PC-9 (cell line): ENCODE results near the gene TOM1.

Experiments used
- EZH2 ChIP-seq: fragments of 200-600 bp; sonication (generic); IDR thresholded peaks from 2 replicates; pipeline ENCODE4 v1.8.0; 2017; ENCODE audit warnings: antibody characterized with exemption, low read depth
- TF ChIP-seq, protein P1 (sequence below): fragments of 200-600 bp; sonication (generic); conservative IDR thresholded peaks from 2 replicates; pipeline ENCODE4 v1.6.1; 2017; ENCODE audit warnings: mixed run types, antibody characterized with exemption, mild to moderate bottlenecking, moderate library complexity

DNA sequence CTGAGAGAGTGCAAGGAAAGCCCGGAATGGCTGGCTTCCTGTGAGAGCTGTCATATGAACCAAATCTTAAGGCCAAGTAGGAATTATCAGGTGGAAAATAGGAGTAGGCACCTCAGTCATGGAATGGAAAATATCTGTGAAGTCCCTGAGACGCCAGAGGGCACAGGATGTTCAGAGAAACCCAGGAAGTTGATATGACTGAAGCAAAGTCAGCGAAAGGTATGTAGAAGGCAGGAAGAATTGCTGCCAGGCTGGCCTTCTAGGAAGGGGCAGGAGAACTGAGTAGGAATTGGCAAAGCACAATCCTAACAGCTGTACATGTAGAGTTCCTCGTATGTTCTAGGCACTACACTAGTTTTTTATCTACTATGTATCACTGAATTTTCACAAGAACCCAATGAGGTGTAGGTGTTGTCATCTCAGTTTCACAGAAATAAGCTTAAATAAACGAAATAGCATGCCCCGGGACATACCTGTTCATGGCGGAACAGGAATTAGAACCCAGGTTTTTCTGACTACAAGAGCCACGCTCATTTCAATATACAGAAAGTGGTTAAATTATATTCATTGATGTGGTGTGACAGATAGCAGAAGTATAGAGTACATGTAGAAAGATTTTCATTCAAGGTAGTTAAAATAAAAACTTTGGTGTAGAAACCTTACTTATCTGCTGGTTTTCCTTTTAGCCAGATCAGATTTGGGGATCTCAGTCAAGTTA, 25.4 kb upstream of the TOM1 start:
- TF ChIP-seq EZH2, result no peak
- TF ChIP-seq, protein P1, sequence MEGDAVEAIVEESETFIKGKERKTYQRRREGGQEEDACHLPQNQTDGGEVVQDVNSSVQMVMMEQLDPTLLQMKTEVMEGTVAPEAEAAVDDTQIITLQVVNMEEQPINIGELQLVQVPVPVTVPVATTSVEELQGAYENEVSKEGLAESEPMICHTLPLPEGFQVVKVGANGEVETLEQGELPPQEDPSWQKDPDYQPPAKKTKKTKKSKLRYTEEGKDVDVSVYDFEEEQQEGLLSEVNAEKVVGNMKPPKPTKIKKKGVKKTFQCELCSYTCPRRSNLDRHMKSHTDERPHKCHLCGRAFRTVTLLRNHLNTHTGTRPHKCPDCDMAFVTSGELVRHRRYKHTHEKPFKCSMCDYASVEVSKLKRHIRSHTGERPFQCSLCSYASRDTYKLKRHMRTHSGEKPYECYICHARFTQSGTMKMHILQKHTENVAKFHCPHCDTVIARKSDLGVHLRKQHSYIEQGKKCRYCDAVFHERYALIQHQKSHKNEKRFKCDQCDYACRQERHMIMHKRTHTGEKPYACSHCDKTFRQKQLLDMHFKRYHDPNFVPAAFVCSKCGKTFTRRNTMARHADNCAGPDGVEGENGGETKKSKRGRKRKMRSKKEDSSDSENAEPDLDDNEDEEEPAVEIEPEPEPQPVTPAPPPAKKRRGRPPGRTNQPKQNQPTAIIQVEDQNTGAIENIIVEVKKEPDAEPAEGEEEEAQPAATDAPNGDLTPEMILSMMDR, result no peak
